ENCODE measurements around the gene MEGF6. TPM values are rescaled to one million over a fixed set of nuclear protein-coding genes. Genes with fewer than 3 reads are reported as not detected.

Gene MEGF6
- total RNA-seq, 3 donors from 2014 or later = 19.3 to 32.1 (median 24.2) TPM

GRCh38 chr1:3523980-3524379 is 87.3 kb downstream of the MEGF6 start:
- Histone ChIP-seq H3K27me3 (no peaks in the 10 kb centered on the region), H3K4me1 (peaks cover 1 to 3% of the 10 kb centered on the region in 2 donors), H3K9me3 (no peaks in the 10 kb centered on the region), H3K27ac (no peak overlapping the region), H3K4me3 (no peak overlapping the region), H3K36me3 (no peaks in the 10 kb centered on the region)
- TF ChIP-seq POLR2AphosphoS5 (IDR thresholded peaks at IDR 0.05) (no peak), CTCF (IDR thresholded peaks at IDR 0.05) (no peak), POLR2A (IDR thresholded peaks at IDR 0.05) (no peak)
- intact Hi-C loops (cut with DNase I; ENCODE audit: low total_unique reads) = no loop called here
- DNase-seq (ENCODE audit: low spot score in 2 of 2) = no peak

GRCh38 chr1:3522564-3523265 is 88.6 kb downstream of the MEGF6 start:
- intact Hi-C loops (cut with DNase I; ENCODE audit: low total_unique reads) = no loop called here
- H3K4me1 ChIP-seq = no peaks in the 10 kb centered on the region
- no peaks in the 10 kb centered on the region for H3K27me3 ChIP-seq
- H3K27ac ChIP-seq = peak overlapping the region in 1 of 2 donors; percentile 40
- no peaks in the 10 kb centered on the region for H3K36me3 ChIP-seq
- no peak for DNase-seq (ENCODE audit: low spot score in 2 of 2)
- no peaks in the 10 kb centered on the region for H3K9me3 ChIP-seq
- TF ChIP-seq POLR2AphosphoS5 (IDR thresholded peaks at IDR 0.05) (no peak), CTCF (IDR thresholded peaks at IDR 0.05) (no peak), POLR2A (IDR thresholded peaks at IDR 0.05) (no peak)
- H3K4me3 ChIP-seq = no peak overlapping the region

GRCh38 chr1:3522112-3522511 is 89.2 kb downstream of the MEGF6 start:
- H3K27ac ChIP-seq = peak overlapping the region in 1 of 2 donors; percentile 40
- TF ChIP-seq POLR2A (IDR thresholded peaks at IDR 0.05) (no peak), CTCF (IDR thresholded peaks at IDR 0.05) (no peak), POLR2AphosphoS5 (IDR thresholded peaks at IDR 0.05) (no peak)
- no peaks in the 10 kb centered on the region for H3K4me1 ChIP-seq
- no peaks in the 10 kb centered on the region for H3K27me3 ChIP-seq
- DNase-seq (ENCODE audit: low spot score in 2 of 2) = no peak
- intact Hi-C loops (cut with DNase I; ENCODE audit: low total_unique reads) = no loop called here
- H3K9me3 ChIP-seq = no peaks in the 10 kb centered on the region
- H3K4me3 ChIP-seq = no peak overlapping the region
- no peaks in the 10 kb centered on the region for H3K36me3 ChIP-seq

- Histone ChIP-seq H3K4me3 (no peak overlapping the region), H3K27ac (no peak overlapping the region), H3K27me3 (no peaks in the 10 kb centered on the region), H3K36me3 (no peaks in the 10 kb centered on the region), H3K4me1 (no peaks in the 10 kb centered on the region), H3K9me3 (no peaks in the 10 kb centered on the region)
- no peak for TF ChIP-seq CTCF (IDR thresholded peaks at IDR 0.05)
- no peak for TF ChIP-seq POLR2AphosphoS5 (IDR thresholded peaks at IDR 0.05)
- TF ChIP-seq POLR2A (IDR thresholded peaks at IDR 0.05) = no peak
- intact Hi-C loops (cut with DNase I; ENCODE audit: low total_unique reads) = no loop called here
- DNase-seq (ENCODE audit: low spot score in 2 of 2) = no peak
These were observed 89.9 kb downstream of the MEGF6 start for GRCh38 chr1:3521426-3521825.

GRCh38 chr1:3520419-3521378 is 90.6 kb downstream of the MEGF6 start:
- no peak for DNase-seq (ENCODE audit: low spot score in 2 of 2)
- Histone ChIP-seq H3K9me3 (no peaks in the 10 kb centered on the region), H3K4me3 (no peak overlapping the region), H3K27ac (no peak overlapping the region), H3K27me3 (no peaks in the 10 kb centered on the region), H3K4me1 (no peaks in the 10 kb centered on the region), H3K36me3 (no peaks in the 10 kb centered on the region)
- intact Hi-C loops (cut with DNase I; ENCODE audit: low total_unique reads) = no loop called here
- no peak for TF ChIP-seq CTCF (IDR thresholded peaks at IDR 0.05)
